Coronary artery (tissue), 2 donors: ENCODE results near the gene MANEA.

Experiments
- DNase-seq: peaks from one replicate; pipeline ENCODE4 v3.0.0-alpha.2; 2017; ENCODE audit warnings: low spot score
- H3K27ac ChIP-seq, 2 donors: fragments of 200-600 bp; sonication (generic); one replicate each; pipeline ENCODE4 v1.5.1; 2016 to 2019
- H3K4me3 ChIP-seq: fragments of 200-600 bp; sonication (generic); 2 replicates; pipeline ENCODE4 v1.5.1; 2016; ENCODE audit warnings: mild to moderate bottlenecking, moderate library complexity
- TF ChIP-seq, protein P1 (sequence below): fragments of 200-600 bp; sonication (generic); IDR thresholded peaks from one replicate; pipeline ENCODE4 v1.5.1; 2019; ENCODE audit warnings: antibody characterized with exemption

Gene MANEA

GRCh38 chr6:95614094-95614493 is 36.8 kb downstream of the MANEA start:
- Histone ChIP-seq H3K27ac (no peak overlapping the region), H3K4me3 (no peak overlapping the region)
- DNase-seq: no peak
- TF ChIP-seq, protein P1, sequence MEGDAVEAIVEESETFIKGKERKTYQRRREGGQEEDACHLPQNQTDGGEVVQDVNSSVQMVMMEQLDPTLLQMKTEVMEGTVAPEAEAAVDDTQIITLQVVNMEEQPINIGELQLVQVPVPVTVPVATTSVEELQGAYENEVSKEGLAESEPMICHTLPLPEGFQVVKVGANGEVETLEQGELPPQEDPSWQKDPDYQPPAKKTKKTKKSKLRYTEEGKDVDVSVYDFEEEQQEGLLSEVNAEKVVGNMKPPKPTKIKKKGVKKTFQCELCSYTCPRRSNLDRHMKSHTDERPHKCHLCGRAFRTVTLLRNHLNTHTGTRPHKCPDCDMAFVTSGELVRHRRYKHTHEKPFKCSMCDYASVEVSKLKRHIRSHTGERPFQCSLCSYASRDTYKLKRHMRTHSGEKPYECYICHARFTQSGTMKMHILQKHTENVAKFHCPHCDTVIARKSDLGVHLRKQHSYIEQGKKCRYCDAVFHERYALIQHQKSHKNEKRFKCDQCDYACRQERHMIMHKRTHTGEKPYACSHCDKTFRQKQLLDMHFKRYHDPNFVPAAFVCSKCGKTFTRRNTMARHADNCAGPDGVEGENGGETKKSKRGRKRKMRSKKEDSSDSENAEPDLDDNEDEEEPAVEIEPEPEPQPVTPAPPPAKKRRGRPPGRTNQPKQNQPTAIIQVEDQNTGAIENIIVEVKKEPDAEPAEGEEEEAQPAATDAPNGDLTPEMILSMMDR: no peak

DNA sequence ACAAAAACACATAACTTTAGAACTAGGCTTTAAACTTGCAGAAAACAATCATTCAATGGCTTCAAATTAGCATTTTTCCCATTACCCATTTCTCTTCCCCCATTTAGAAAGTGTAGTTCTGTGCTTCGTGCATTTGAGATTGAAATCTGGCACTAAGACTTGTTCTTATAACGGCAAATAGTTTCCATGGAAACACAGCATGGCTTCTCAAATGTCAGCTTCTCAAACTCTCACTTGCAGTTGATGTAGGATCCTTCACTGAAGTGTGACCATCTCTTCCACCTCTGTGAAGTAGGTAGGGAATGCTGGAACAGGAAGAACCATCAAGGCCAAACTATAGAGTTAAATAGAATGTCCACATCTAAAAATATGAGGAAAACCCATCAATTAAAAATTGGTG is 52.2 kb downstream of the MANEA start:
- TF ChIP-seq, protein P1: no peak
- no peak for DNase-seq
- Histone ChIP-seq H3K27ac (no peak overlapping the region), H3K4me3 (no peak overlapping the region)

DNA sequence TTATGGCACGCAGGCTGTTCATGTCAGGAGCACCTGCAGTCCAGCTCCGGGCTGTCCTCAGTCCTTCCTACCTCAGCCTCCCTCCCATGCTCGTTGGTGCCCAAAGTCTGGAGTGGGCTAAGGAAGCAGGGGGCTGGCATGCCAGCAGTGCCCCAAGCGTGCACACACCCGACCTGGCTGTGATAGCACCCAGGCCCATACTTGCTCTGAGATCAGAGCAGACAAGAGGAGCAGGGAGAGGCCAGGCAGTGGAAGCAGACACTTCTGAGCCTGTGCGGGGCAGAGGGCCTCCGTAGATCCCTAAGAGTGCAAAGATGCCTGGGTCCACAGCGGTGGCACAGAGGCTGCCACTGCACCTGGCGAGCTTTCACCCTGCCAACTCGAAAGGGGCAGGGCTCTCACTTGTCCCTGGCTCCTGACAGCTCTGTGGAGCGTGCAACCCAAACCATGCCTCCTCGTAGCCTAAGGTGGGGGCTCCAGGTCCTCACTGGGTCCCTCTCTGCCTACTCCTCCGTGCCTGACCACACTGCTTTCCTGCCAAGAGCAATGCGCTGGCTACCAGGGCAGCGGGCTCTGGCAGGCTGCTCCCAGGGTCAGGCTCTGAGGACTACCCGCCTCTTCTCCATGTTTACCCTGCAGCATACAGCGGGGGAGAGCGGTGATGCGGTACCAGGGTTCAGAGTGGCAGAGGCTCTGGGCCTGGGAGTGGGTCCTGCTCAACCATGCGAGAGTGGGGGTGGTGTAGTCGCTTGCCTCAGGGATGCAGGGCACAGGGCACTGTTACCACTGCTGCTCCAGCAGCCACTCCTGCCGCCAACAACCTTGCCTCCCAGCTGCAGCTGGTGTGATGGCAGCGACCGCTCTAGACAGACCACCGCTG is 59.5 kb downstream of the MANEA start:
- H3K4me3 ChIP-seq: no peak overlapping the region
- no peak overlapping the region for H3K27ac ChIP-seq
- TF ChIP-seq, protein P1: no peak
- DNase-seq: no peak

- no peak for DNase-seq
- H3K27ac ChIP-seq: no peak overlapping the region
- TF ChIP-seq, protein P1: no peak
- H3K4me3 ChIP-seq: no peak overlapping the region
Measured at GRCh38 chr6:95648636-95649035, 71.3 kb downstream of the MANEA start.

- H3K4me3 ChIP-seq: no peak overlapping the region
- DNase-seq: no peak
- TF ChIP-seq, protein P1: no peak
- H3K27ac ChIP-seq: no peak overlapping the region
Measured at GRCh38 chr6:95649451-95649850, 72.1 kb downstream of the MANEA start.

DNA sequence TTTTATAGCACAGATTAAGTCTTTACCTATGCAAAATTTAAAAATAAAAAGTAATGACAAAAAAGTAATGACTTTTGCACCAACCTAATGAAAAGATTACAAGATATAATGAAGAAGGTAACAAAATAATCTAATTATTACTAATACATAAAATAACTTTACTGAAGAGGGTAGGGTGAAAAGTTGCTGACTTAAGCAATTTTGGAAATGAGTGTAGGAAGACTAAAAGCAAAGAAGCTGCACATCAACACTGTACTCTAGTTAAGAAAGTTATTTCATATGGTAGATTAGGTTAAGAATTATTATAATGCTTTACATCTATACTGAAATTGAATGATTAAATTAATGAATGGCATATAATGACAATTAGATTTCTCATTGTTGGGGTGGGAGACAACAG is 76.8 kb downstream of the MANEA start:
- H3K4me3 ChIP-seq: no peak overlapping the region
- DNase-seq: no peak
- TF ChIP-seq, protein P1: no peak
- H3K27ac ChIP-seq: no peak overlapping the region

- DNase-seq: no peak
- TF ChIP-seq, protein P1: no peak
- Histone ChIP-seq H3K4me3 (no peak overlapping the region), H3K27ac (no peak overlapping the region)
Measured at GRCh38 chr6:95658886-95659285, 81.6 kb downstream of the MANEA start.
